NCI-H1436 treated with DMSO at 0.1 percent for 48 hours (cell line): ENCODE data around the gene PLXNC1.

Experiments used
- DNase-seq: peaks from one replicate; lab custom pipeline; 2025; lab: John Stamatoyannopoulos, UW

The PLXNC1 gene

DNA sequence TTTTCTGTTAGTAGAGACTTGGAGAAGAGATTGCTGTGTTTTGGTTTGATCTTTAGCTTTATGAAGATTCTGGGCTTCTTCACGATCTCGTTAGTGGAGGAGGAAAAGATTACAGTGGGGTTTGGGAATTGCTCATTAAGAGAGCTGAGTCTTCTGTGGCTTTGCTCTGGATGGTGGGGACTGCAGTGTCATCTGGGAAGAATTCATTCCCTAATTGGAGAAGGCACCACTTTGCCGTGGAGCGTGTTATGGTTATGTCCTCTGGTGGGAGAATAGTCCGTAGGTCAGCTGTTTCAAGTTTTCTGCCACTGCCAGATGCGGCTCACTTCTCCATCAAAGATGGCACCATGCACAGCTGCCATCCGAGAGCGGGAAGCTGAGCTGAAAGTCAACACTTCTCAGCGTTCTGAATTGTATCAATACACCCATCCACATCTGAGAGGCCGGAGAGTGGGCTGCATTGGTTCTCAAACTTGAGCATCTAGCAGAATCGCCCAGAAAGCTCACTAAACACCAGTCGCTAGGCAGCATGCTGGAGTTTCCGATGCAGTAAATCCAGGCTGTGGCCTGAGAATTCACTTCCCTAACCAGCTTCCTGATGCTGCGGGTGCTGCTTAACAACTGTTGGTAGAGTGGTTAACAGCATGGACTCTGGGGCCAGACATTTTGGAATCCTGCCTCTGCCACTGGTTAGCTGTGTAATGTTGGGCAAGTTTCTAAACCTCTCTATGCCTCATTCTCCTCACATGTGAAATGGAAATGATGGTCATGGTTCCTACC, 117.8 kb downstream of the PLXNC1 start:
- no peak for DNase-seq

DNA sequence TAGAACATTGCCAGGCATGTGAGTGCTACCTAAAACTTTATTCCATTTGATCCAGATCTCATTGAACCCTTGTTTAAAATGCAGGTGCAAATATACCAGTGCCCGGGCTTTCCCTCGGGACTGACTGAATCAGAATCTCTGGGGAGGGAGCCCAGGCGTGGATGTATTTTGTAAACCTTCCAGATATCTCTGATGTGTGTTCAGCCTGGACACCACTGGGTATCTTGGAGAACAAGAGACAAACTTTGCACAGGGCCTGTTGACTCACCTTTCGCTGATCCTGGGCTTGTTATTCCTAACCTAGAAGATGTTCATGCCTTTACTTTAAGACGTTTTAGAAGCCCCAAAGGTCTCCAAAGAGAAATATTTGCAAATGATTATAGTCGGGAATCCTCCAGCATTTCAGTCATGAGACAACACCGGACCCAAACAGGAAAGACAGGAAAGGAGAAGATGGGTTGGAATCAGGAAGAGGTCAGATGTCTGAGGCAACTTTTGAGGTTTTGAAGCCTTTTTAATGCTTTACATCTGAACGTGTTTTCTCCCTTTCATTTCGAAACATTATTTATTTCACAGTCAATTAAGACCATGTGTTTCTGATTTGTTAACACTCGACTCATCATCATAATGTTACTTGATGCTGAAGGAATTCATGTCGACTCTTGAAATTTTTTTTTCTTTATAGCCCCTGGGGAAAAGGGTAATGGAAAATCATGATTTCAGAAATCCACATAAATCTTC, 118.6 kb downstream of the PLXNC1 start:
- no peak for DNase-seq

DNA sequence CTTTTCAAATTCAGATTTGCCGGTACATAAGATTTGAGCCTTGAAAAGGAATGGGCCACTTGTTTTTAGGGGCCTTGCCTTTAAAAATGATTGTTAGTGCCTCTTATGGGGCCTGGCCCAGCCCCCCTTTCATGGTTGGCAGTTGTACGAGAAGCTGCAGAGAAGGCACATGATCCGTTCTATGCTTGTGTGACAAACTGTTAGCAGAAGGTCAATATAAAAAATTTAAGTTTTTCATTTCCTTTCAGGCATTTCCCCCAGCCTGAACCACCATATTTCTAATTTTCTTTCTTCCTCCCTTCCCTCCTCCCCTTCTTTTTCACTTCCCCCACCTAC, 119.1 kb downstream of the PLXNC1 start:
- no peak for DNase-seq

DNA sequence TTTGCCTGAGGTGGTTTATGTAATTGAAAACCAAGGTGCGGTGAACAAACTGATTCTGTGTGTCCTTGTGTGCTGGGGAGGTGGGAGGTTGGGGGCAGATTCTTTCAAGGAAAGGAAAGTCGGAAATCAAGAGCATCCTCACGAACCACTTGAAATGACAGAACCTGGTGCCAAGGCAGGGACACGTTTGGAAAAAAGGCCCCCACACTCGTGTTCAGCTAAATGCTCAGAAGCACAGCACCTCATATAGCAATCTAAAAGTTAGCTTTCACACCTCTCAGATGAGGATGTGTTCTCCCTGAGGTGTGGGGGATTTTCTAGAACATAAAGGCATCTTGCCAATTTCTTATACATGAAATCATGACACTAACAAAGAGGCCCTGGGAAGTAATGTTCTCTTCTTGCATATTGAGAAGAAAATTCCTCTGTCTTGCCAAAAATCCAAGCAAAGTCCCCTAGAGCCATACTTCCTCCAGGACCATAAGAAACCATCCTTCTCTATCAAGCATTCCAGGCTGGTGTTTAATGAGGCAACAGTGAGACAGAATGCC, 119.6 kb downstream of the PLXNC1 start:
- DNase-seq = no peak

DNA sequence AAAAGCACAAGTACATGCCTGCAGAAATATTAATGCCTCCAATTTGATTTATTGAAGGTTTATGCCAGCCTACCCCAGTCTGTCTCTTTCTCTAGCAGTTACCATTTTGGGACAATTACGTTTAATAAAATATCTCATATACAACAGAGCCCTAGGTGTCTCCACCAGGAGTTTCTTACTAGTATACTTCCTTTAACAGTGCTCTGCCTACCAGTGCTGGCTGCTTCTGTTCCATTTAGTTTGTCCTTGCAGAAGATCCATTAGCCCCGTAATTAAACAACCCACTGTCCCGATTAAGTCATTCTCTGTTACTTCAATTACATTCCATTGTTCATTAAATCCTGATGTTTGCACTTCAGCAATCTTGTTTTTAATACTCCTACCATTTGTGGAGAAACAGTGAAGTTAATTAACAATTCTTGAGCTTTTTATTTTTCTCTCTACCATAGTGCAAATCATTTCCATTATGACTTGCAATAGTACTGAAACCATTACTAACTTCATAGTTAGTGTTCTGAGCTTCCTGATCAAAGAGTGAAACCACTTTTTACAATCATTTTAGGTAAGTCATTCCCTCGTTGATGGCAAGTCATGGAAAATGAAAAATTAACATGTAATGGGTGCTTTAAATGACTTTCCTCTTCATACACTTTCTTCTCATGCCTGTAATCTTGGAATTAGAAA, 121.1 kb downstream of the PLXNC1 start:
- no peak for DNase-seq

DNA sequence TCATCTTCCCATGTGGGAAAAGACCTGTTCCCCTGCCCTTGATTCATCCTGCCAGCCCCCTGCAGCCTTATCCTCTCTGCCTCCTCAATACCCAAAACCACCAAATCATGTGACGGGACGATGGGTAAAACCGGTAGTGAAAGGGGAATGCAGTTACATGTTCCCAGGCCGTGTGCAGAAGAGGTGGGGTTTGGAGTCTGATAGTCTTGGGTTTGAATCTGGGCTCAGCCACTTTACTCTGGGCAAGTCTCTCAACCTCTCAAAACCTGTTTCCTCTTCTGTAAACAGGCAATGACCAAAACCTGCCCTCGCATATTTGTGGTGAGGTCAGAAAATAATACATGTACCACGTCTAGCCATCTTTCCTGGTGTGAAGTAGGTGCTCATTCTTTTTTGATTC, 123.0 kb downstream of the PLXNC1 start:
- DNase-seq = no peak

DNA sequence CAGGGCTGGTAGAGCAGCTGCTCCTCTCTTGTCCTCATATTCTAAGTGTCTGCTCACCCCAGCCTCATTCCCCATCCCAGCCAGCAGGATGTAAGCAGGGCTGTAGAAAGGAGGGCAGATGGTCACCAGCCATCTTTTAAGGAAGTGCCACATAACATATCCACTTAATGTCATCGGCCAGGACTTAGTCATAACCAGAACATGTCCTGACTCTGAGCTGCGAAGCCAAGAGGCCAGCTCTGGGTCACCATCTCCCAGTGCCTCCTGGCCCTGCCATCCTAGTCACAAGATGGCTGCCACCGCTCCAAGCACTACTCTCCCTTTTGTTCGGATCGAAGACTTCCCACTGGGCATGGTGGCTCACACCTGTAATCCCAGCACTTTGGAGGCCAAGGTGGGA, 123.9 kb downstream of the PLXNC1 start:
- no peak for DNase-seq

DNA sequence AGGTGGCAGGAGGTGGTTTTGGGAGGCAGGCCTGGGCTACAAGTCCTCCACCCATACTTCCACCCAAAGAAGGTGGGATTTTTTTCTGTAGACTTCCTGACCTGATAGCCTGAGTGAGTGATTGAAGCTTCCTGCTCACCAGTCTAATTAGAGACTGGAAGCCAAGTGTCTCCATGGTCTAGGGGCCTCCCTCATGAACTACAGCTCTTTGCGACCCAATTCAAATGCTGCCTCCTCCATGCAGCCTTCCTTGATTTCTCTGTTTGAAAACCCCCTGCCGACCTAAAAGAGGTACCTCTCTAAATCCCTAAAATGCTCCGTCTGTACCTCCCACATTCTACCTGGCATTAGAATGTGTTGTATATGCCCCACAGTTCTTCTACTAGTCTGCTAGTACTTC, 124.9 kb downstream of the PLXNC1 start:
- DNase-seq = no peak

DNA sequence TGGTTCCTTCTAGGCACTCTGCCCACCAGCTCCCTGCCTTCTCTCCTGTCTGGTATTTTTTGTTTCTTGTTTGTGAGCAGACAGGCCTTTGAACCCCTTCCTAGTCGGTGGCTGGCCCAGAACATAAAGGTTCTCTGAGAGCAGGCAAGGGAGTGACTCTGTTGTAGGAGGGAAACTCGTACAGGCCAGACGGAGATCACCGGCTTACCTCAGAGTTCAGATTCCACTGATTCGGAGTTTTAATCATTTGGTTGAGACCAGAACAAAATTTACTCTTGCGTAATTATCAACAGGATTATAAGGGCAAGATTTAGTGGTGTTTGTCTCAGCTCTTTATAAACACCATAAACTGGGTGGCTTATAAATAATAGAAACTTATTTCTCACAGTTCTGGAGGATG, 128.3 kb downstream of the PLXNC1 start:
- DNase-seq = no peak

DNA sequence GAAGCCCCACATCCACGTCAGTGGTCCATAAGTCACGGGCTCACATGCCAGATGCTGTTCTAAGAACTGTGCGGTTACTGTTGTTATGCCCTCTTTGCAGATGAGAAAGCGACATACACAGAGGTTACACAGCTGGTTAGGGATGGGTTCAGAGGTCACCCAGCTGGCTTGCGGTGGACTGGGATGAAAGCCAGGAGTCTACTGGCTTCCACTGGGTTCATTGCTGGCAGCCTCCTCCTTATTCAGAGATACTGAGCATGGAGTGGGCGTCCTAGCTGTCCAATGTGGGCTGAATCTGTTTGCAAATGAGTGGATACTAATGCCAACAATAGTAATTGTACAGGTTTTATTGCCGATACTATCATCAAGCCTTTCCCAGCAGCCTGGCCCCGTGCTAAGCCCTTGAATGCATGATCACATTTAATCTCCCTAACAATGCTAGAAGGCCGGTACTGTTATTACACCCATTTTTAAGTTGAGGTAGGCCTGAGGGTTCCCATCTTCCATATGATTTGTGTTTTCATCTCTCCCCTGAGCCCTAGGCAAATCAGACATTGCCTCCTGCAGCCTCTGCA, 129.1 kb downstream of the PLXNC1 start:
- DNase-seq = no peak

DNA sequence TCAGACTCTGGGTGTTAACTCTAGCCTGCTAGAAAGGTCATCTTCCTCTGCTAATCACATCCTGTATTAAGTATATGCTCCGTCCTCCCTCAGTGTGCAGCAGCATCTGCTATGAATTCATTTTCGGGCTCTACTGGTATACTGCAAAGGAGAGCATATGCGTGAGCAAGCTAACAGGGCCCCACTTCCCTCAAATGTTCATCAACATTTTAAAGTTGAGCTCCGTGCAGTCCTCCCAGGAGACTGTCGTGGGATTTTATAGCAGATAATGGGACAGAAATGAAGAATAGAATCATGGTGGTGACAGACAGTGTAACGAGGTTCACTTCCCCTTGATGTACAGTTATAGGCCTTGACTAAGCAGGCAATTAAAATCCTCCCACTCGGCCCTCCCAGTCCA, 131.7 kb downstream of the PLXNC1 start:
- no peak for DNase-seq

DNA sequence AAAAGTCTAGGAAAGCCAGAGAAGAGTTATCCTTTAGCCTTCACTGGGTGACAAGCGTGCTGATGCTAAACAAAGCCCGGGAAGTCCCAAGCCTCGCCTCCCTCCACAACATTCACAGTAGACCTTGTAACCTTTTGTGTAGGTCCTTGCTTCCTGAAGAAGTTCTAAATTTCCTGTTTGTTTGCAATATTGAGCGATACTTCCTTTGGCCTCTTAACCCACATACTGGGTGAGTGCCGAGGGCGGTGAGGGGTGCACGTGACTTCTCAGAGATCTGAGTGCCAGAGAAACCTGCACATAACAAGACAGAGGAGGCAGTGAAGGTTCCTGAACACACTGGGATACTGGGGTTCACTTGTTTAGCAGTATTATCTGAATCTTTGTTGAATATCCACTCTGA, 134.3 kb downstream of the PLXNC1 start:
- no peak for DNase-seq

DNA sequence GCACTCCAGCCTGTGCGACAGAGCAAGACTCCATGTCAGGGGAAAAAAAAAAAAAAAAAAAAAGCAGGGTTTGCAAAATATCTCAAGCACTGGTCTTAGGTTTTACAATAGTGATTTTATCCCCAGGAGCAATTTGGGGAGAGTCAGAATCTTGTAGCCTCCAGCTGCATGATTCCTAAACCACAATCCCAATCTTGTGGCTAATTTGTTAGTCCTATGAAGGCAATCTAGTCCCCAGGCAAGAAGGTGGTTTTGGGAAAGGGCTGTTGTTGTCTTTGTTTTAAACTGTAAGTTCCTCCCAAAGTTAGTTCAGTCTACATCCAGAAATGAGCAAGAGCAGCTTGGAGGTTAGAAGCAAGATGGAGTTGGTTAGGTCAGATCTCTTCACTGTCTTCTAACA, 135.7 kb downstream of the PLXNC1 start:
- no peak for DNase-seq

DNA sequence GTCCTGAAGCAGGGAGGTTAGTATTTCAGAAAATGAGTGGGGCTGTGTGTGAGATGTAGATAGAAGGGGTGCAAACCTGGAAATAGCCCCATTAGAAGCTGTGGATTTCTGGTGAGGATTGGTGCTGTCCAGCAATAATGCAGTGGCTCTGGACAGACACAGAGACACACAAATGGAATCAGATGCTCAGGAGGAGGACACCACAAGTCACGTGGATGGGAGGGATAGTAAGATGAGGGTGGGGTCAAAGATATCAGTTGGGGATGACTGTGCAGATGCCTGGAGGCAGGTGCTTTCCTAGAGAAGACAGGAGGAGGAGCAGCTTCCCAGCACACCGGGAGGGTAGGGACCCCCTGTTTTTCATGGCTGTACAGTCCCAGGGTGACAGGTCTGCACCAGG, 136.5 kb downstream of the PLXNC1 start:
- DNase-seq = no peak

DNA sequence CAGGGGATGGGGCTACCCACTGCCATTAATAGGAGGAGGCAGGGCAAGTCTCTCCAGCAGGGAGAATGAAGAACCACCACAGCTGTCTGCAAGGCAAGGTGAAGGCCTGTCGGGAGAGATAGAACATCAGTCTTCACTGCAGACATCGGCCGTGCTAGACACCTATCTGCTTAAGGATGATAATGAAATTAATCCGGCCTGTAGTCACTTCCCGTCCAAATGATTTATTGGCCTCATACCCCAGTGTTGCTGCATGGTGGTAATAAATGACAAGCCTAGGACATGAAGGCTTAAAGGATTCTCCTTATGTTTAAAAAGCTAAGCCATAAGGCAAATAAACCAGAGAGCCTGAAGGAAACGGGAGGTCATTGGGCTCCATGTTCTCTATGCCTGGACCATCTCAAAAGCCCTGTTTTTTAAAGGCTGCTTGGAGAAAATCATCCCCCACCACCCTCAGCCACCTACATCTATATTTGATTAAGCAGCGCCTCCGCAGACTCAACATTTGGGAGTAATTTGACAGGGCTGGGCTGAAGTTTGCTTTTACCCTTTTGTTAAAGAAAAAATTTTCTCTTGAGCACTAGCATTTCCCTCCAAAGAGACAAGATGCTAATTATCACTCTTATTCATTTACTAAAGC, 137.7 kb downstream of the PLXNC1 start:
- DNase-seq = no peak

DNA sequence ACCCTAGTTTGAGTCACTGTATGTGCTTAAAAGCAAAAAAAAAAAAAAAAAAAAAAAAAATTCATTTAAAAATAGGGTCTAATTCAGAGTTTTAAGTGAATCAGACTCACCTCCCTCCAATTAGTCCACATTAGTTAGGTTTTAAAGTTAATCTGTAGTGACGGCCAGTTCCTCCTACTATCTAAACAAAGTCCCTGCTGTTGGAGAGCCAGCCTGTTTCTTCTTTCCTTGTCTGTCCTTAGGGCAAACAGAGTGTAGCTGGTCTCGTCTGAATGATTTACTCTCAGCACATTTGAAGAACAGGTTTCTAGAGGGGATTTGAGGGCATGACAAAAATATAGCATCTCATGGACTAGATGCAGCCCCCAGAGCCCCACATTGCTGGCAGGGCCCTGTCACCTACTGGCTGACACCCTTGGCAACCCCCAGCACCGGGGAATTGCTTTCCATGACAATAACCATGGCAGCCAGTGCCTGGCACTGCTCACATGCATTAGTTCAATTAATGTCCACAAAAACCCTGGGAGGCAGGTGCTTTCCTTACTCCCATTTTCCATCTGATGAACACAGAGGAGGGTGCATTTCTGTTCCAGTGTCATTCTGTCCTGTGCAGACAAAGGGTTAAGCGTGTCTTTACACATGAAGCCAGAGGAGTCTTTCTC, 138.3 kb downstream of the PLXNC1 start:
- no peak for DNase-seq

DNA sequence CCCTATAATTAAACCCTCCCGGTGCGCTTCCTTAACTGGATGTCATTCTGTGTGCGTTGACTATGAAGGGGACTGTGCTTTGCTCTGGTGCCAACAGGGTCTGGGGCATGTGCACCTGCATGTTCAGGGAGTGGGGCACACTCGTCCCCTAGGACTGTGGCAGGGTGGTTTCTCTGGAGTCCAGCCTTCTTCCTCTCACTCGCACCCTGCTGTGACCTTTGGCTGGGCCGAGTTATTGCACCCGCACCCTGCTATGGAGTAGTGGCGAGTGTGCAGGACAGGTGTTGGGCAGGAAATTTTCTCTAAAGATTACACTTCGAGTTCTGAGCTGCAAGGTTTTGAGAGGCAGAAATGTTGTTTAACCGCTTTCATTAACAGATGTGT, 138.9 kb downstream of the PLXNC1 start:
- no peak for DNase-seq

DNA sequence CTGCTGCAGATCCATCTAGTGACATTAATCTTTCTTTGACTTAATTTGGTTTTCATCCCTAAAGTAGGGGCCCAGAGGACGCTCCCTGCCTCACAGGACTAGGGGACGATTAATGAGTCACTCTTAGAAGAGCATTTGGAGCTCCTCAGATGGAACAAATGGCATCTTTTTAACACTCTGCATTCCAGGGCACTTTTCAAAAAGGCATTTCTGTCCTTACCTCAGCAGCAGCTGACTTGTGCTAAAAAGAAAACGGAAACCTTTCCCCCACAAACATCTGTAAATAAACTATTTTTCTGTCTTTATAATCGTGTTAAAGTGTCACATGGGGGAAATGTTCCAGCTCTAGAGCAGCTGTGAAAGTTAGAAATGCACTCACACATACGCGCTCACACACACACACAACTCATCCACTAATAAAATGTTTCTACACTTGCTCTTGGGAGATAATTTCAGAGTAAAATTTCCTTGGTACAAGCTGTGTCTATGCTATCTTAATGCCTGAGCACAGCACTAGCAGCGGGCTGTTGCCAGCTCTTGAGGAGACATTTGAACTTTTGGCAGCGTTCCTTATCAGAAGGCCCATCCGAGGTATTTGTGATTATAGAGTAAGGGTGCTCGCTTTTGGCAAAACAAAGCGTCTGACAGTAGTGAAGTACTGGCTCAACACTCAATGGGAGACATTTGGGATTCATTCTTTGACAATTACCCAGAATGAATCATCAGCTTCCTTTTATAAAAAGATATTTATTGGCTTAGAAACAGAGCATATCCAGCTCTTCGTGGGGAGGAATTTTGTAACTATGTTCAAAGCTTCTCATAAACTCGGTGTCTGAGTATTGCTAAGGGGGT, 141.3 kb downstream of the PLXNC1 start:
- no peak for DNase-seq

DNA sequence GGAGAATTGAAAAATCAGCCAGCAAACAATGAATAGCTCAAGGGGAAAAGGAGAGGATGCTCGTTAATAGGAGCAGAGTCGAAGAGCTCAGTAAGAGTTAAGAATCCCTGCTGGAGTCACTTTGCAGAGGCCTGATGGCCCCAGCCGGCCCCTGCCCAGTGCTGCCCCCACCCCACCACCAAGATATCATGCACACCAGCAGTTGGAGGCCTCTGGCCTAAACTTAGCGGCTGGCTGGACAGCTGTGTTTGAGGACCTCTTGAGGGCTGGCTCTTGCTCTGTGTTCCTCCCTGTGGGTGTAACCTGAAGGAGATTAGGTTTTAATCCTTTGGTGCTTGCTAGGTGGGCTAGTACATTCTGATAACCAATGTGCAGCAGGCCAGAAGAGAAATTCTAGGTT, 142.0 kb downstream of the PLXNC1 start:
- DNase-seq = no peak

DNA sequence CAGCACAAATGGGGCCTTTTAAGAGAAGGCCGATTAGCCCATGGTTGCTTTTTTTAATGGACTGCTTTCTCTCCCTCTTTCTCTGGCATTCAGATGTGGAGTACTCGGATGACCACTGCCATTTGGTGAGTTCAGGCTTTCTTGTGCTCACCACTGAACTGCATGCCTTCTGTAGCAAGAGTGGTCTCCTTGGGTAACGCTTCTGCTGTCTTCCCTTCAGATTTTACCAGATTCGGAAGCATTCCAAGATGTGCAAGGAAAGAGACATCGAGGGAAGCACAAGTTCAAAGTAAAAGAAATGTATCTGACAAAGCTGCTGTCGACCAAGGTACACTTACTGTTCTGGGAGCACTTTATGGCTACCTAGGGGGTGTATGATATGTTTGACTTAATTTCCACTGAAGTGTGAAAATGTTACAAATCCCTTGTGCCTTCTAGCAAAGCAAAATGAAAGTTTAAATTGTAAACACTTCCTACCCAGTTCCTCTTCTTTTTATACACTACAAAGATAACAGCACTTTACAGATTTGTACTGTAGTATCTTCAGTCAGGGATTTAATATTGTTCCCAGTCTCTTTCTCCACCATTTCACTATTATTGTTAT, 148.8 kb downstream of the PLXNC1 start:
- no peak for DNase-seq
